Keratinocyte (primary cell): ENCODE measurements around the gene UGT1A6. TPM values are rescaled to one million over a fixed set of nuclear protein-coding genes. Genes with fewer than 3 reads are reported as not detected.

ENCODE experiments used
- DNase-seq: peaks from one replicate; pipeline ENCODE4 v3.0.0-alpha.2; 2011; ENCODE audit warnings: low read depth, missing footprints, low spot score
- FAIRE-seq: peaks from 2 replicates; lab custom pipeline; 2011; peaks lifted over from hg19 to GRCh38; lab: Jason Lieb, UNC
- H2AFZ ChIP-seq: 2 replicates; pipeline ENCODE4 v1.6.0; 2012; ENCODE audit warnings: low read length, control low read depth, inconsistent platforms; ENCODE audit not compliant: control insufficient read depth
- H3K27ac ChIP-seq: 2 replicates; pipeline ENCODE4 v1.5.1; 2011; ENCODE audit warnings: low read length; ENCODE audit not compliant: control insufficient read depth, insufficient read depth
- H3K27me3 ChIP-seq: 3 replicates; pipeline ENCODE4 v1.6.0; 2011; ENCODE audit warnings: low read length; ENCODE audit not compliant: control insufficient read depth, insufficient read depth; ENCODE audit errors: extremely low read depth
- H3K36me3 ChIP-seq, 2 experiments: 2 replicates in 1 of 2; 3 replicates in 1 of 2; pipeline ENCODE4 v1.5.1; 2011; ENCODE audit warnings: low read length in 2 of 2, mild to moderate bottlenecking in 1 of 2; ENCODE audit not compliant: control insufficient read depth in 2 of 2, insufficient read depth in 2 of 2; ENCODE audit errors: extremely low read depth in 1 of 2
- H3K4me1 ChIP-seq: 3 replicates; pipeline ENCODE4 v1.5.1; 2011; ENCODE audit warnings: low read length; ENCODE audit not compliant: control insufficient read depth, insufficient read depth; ENCODE audit errors: extremely low read depth
- H3K4me2 ChIP-seq: 3 replicates; pipeline ENCODE4 v1.6.0; 2011; ENCODE audit warnings: low read depth, low read length; ENCODE audit not compliant: control insufficient read depth, insufficient read depth; ENCODE audit errors: extremely low read depth
- H3K4me3 ChIP-seq, 3 experiments: fragments of 200-600 bp in 1 of 3; sonication (generic) in 1 of 3; 2 replicates in 2 of 3; 3 replicates in 1 of 3; pipeline ENCODE4 v1.5.1; 2011 to 2016; ENCODE audit warnings: low read length in 3 of 3, mild to moderate bottlenecking in 3 of 3, control low read depth in 2 of 3, inconsistent platforms in 1 of 3, low read depth in 1 of 3, mixed read lengths in 1 of 3, mixed run types in 1 of 3, moderate library complexity in 1 of 3; ENCODE audit not compliant: control insufficient read depth in 2 of 3, insufficient read depth in 2 of 3; ENCODE audit errors: extremely low read depth in 1 of 3
- H3K79me2 ChIP-seq: 2 replicates; pipeline ENCODE4 v1.6.0; 2012; ENCODE audit warnings: low read length; ENCODE audit not compliant: control insufficient read depth, insufficient read depth
- H3K9ac ChIP-seq: 3 replicates; pipeline ENCODE4 v1.6.0; 2011; ENCODE audit warnings: low read length; ENCODE audit not compliant: control insufficient read depth, insufficient read depth; ENCODE audit errors: extremely low read depth
- H3K9me1 ChIP-seq: 3 replicates; pipeline ENCODE4 v1.6.0; 2011; ENCODE audit warnings: low read length; ENCODE audit not compliant: control insufficient read depth, insufficient read depth; ENCODE audit errors: extremely low read depth
- H3K9me3 ChIP-seq: 2 replicates; pipeline ENCODE4 v1.5.1; 2012; ENCODE audit warnings: low read depth, low read length; ENCODE audit not compliant: control insufficient read depth
- H4K20me1 ChIP-seq: 3 replicates; pipeline ENCODE4 v1.6.0; 2011; ENCODE audit warnings: low read length; ENCODE audit not compliant: control insufficient read depth, insufficient read depth; ENCODE audit errors: extremely low read depth
- CTCF ChIP-seq, 3 experiments: IDR thresholded peaks in 1 of 3; conservative IDR thresholded peaks in 1 of 3; optimal IDR thresholded peaks in 1 of 3; 2 replicates in 2 of 3; 3 replicates in 1 of 3; pipeline versions ENCODE3 to v1.5.1; 2011; ENCODE audit warnings: low read length in 3 of 3, mild to moderate bottlenecking in 3 of 3, moderate library complexity in 2 of 3, control low read depth in 1 of 3, inconsistent platforms in 1 of 3; ENCODE audit not compliant: insufficient read depth in 2 of 3; ENCODE audit errors: extremely low read depth in 1 of 3
- EZH2 ChIP-seq: IDR thresholded peaks from one replicate; pipeline ENCODE4 v1.6.1; 2012; ENCODE audit warnings: inconsistent platforms, mild to moderate bottlenecking, low read length, moderate library complexity
- dilution Hi-C: fragments of 300-500 bp; cut with MboI; formaldehyde crosslinking; loops from one replicate; pipeline ENCODE4 v1.7.0; 2020; ENCODE audit warnings: low sequenced_read_pairs; ENCODE audit not compliant: extremely low pct_ligation_motif_present
- polyA plus RNA-seq, 5 experiments: library from polyadenylated mRNA; depleted of rRNA in 3 of 5; stranded (reverse) in 3 of 5; stranded (forward) in 1 of 5; unstranded in 1 of 5; fragments of >200 nt; gene quantifications; 1 replicate in 1 of 5; 2 replicates in 3 of 5; 3 replicates in 1 of 5; pipeline versions ENCODE4 v1.2.1 to v1.2.3, GENCODE V29; 2011 to 2012; ENCODE audit warnings: missing spikeins in 2 of 5, low read depth in 1 of 5, low replicate concordance in 1 of 5

UGT1A6 gene
- polyA plus RNA-seq, 1 donor (not counting 4 experiments of a cell fraction or from before 2014, with no cell fraction given), result 133 TPM

DNA sequence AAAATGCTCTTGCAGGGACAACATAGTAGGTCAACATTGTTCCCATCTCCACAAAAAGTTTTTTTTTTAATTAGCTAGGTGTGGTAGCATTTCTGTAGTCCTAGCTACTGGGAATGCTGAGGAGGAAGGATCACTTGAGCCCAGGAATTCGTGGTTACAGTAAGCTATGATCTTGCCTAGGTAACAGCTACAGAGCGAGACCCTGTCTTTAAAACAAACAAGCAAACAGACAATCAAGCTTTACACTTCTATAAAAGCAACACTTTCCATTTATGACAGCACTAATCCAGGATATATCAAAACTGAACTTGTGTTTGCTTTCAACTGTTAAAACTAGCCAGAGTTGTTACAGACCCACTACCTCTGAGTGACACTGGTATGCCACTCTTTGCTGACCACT, 48.2 kb downstream of the UGT1A6 start:
- no peaks in the 10 kb centered on the region for H3K4me1 ChIP-seq
- dilution Hi-C loops, result no loop called here
- no peak overlapping the region for H3K4me3 ChIP-seq
- H3K27me3 ChIP-seq, result no peaks in the 10 kb centered on the region
- no peak overlapping the region for H3K27ac ChIP-seq
- no peak for FAIRE-seq
- no peak overlapping the region for H3K4me2 ChIP-seq
- H3K9me1 ChIP-seq, result no peaks in the 10 kb centered on the region
- no peak overlapping the region for H2AFZ ChIP-seq
- peaks cover 0 to 6% of the 10 kb centered on the region in 2 experiments for H3K36me3 ChIP-seq
- peaks cover 19% of the 10 kb centered on the region for H3K79me2 ChIP-seq
- no peak for DNase-seq
- no peaks in the 10 kb centered on the region for H4K20me1 ChIP-seq
- TF ChIP-seq CTCF (optimal IDR thresholded peaks at IDR 0.05 in 1 of 3, IDR thresholded peaks at IDR 0.05 in 1 of 3, conservative IDR thresholded peaks at IDR 0.05 in 1 of 3; ENCODE audit: extremely low read depth in 1 of 3, insufficient read depth in 2 of 3, low read length in 3 of 3) (no peak), EZH2 (no peak)
- H3K9me3 ChIP-seq, result no peaks in the 10 kb centered on the region
- H3K9ac ChIP-seq, result no peak overlapping the region

GRCh38 chr2:233743464-233744259, 51.0 kb downstream of the UGT1A6 start:
- FAIRE-seq, result no peak
- Histone ChIP-seq H3K9ac (no peak overlapping the region), H2AFZ (no peak overlapping the region), H3K9me3 (no peaks in the 10 kb centered on the region), H4K20me1 (no peaks in the 10 kb centered on the region), H3K27ac (no peak overlapping the region), H3K4me3 (no peak overlapping the region), H3K79me2 (peaks cover 13% of the 10 kb centered on the region), H3K4me1 (no peaks in the 10 kb centered on the region), H3K4me2 (no peak overlapping the region), H3K9me1 (no peaks in the 10 kb centered on the region), H3K36me3 (peaks cover 0 to 1% of the 10 kb centered on the region in 2 experiments), H3K27me3 (no peaks in the 10 kb centered on the region)
- TF ChIP-seq CTCF (optimal IDR thresholded peaks at IDR 0.05 in 1 of 3, IDR thresholded peaks at IDR 0.05 in 1 of 3, conservative IDR thresholded peaks at IDR 0.05 in 1 of 3; ENCODE audit: extremely low read depth in 1 of 3, insufficient read depth in 2 of 3, low read length in 3 of 3) (no peak), EZH2 (no peak)
- DNase-seq, result no peak
- dilution Hi-C loops, result no loop called here
